GM19463 (cell line): ENCODE results near the gene OR5D16.
A peak's percentile ranks its signal among the peaks of the same experiment; 100 is the strongest.
"Not testable (repeated sequence)": the region's sequence is repeated elsewhere in the genome, so short reads cannot be mapped to it uniquely, and the experiment has no call there.

Source experiments
- ATAC-seq: cut with Tn5 transposase; IDR thresholded peaks from one replicate; pipeline ENCODE4 v1.9.1; 2021; ENCODE audit warnings: mild to moderate bottlenecking, moderate library complexity; ENCODE audit not compliant: unreplicated experiment

Gene OR5D16

DNA sequence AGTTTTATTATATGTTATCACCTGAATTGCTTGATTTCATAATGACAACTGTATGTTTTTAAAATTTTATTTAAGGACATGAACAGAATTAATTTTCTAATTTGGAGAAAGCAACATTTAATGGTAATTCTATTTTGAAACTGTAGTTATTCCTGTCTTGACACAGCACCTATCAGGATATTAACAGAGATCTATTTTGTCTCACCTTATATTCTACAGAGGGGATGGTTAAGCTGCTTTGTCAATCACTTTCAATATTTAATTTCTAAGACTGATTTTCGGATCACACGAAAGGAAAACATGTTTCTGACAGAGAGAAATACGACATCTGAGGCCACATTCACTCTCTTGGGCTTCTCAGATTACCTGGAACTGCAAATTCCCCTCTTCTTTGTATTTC lies at the start of gene OR5D16:
Gene OR5D16 (plus strand): TSS at position 301 of the 400 bp plus-strand sequence. CDS start 0 bp downstream, at position 301.
- no peak for ATAC-seq

DNA sequence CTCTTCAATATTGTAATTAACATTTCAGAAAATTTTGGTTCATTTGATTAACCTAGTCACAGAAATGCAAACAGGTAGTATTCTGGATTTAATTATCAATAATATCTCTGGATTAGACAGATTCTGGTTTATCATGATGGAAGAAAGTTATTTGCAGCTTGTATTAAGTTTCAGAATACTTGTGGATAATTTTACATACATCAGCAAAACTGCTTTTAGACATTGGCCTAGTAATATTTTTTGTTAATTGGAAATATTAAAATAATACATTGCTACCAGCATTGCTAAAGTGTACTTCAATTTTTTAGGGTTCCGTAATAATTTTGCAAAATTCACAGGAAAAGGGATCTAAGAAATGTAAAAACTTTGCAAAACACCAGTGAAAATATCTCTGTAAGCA lies 46.9 kb upstream of the OR5D16 start:
- no peak for ATAC-seq

DNA sequence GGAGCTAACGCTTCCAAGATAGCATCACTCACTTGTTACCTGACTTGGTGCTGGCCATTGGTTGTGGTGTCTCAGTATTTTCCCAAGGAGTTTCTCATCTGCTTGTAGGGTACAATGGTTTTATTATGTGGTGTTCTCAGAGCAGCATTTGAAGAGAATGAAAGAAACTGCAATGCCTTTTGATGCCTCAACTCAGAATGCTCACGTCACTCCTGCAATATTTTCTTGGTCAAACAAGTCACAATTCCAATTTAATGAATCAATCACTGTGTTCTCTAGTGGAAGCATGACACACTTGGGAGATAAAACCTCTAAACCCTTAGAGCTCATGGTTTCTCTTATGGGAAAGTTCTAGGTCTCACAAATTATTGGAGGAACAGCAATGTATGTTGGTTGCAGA lies 45.2 kb upstream of the OR5D16 start:
- no peak for ATAC-seq

DNA sequence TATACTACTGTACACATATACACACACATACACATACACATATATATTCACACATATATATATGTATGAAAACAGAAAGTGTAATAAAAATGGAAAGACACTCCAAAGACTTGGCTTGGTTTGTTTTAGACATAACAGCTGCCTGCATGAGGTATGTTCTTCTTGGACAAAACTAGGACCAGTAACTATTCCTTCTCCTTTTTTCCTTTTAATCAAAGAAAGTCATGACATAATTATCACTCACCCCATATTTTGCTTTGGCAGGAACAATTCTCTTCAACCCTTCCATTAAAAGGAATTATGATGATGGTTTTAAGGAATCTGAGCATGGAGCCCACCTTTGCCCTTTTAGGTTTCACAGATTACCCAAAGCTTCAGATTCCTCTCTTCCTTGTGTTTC lies 43.3 kb upstream of the OR5D16 start, which contains the start of gene OR5D14:
Gene OR5D14 (plus strand): TSS at position 301 of the 400 bp plus-strand sequence. CDS start 0 bp downstream, at position 301.
- no peak for ATAC-seq

DNA sequence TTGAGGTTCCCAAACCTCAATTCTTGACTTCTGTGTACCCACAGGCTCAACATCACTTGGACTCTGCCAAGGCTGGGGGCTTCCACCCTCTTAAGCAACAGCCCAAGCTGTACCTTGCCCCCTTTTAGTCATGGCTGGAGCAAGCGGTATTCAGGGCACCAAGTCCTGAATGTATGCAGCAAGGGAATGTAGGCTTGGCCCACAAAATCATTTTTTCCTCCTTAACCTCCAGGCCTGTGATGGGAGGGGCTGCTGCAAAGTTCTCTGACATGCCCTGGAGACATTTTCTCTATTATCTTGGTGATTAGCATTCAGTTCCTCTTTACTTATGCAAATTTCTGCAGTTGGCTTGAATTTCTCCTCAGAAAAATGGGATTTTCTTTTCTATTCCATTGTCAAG lies 32.3 kb upstream of the OR5D16 start:
- ATAC-seq, result no peak

DNA sequence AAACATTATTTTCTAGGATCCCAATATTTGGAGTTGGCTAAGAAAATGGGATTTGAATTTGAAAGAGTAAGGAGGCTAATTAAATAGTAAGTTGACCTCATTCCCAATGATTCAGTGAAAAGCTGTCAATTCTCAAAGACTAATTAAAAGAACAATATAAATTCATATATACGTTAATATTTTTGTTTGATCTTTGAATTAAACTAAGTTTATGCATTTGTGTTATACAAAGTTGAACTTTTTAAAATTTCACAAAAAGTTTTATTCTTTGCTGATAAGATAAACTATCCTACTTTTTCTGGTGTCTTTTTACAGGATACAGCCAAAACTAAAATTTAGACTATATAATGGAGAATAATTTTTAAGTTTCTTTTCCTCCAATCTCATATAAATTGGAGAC lies 27.5 kb upstream of the OR5D16 start, which contains the start of gene OR5L1:
Gene OR5L1 (plus strand): TSS at position 301 of the 400 bp plus-strand sequence. CDS start 100 bp downstream, outside the sequence.
- no peak for ATAC-seq

DNA sequence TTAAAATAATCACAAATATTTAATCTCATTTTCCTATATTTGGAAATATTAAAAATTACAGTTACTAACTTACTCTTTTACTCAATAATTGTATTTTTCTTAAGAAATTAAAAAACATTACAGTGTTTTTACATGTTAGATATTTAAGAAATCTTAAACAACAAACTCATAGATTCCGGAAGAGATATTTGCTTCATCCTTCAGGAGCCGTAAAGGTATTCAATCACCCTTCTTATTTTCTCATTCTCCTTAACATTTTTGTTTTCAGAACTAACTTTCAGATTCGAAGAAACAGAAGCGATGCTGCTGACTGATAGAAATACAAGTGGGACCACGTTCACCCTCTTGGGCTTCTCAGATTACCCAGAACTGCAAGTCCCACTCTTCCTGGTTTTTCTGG lies 19.2 kb upstream of the OR5D16 start, which contains the start of gene OR5D18:
Gene OR5D18 (plus strand): TSS at position 301 of the 400 bp plus-strand sequence. CDS start 0 bp downstream, at position 301.
- no peak for ATAC-seq

DNA sequence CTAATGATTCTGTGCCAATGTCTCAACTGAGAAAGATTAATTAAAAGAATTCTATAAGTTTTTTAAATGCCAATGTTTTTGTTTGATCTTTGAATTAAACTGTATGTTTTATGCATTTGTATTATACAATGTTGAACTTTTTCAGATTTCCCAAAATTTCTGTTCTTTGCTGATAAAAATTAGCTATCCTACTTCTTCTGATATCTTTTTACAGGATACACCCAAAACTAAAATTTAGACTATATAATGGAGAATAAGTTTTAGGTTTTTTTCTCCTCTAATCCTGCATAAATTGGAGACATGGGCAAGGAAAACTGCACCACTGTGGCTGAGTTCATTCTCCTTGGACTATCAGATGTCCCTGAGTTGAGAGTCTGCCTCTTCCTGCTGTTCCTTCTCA lies 11.6 kb upstream of the OR5D16 start, which contains the start of gene OR5L2:
Gene OR5L2 (plus strand): TSS at position 301 of the 400 bp plus-strand sequence. CDS start 0 bp downstream, at position 301.
- ATAC-seq, result no peak

DNA sequence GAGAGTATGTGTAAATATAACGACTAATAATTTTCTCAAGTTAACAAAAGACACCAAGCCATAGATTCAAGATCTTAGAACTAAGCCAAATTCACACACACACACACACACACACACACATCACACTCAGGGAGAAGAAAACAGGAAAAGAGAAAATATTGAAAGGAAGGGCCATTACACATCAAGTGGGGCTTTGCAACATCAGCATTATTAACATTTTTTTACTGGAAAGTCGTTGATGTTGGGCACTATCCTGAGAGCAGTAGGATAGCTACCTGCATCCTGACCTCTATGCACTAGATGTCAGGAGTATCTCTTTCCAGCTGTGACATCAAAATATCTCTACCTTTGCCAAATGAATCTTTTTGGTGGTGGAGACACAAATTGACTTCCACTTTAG lies 8.9 kb downstream of the OR5D16 start:
- ATAC-seq, result no peak

DNA sequence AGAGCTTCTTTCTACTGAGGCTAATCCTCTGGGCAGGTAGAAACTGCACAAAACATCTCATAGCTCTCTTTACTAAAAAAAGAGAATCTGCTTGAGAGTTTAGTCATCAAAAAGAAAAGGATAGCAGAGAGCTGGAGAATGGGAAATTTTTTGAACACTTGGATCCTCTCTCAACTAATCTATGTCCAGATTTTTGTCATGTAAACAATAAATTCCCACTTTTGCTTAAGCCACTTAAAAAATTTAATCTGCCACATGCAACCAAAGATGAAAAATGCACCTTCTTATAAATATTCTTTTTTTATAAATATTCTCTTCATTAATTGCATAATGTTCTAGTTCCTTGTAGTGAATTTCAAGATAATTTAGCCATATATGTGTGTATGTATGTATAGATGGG lies 10.5 kb downstream of the OR5D16 start:
- ATAC-seq, result no peak

DNA sequence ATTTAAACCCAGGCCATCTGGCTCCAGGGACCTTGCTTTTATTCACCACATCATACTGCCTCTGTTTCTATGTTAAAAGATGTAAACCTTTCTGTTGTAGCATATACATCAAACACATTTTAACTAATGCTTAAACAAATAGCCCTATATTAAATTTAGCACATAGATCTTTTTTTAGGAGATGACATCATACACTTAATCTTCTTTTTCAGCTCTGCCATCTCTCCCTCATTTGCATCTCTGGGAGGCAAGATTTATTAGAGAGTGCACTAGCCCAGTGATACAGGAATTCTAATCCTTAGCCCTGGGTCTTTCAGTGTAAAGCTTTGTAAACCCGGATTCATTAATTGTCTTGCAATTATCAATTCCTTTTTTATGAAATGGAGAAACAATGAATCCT lies 13.6 kb downstream of the OR5D16 start:
- no peak for ATAC-seq

DNA sequence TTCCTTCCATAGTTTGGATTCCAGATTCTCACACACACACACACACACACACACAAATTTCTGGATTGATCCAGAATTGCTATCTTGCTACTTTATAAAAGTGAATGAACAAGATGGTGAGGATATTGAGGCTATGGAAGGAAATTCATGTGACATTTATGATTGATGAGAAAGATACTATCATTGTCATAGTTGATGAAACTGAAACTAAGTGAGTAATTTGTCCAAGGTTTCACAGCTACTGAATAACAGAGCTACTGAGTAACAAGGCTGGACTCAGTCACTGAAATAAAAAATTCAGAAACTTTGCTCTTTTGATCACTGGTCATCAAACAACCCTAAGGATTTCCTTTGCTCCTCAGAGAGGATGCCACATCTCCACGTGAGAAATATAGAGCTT lies 16.2 kb downstream of the OR5D16 start:
- peak; percentile 70 for ATAC-seq

DNA sequence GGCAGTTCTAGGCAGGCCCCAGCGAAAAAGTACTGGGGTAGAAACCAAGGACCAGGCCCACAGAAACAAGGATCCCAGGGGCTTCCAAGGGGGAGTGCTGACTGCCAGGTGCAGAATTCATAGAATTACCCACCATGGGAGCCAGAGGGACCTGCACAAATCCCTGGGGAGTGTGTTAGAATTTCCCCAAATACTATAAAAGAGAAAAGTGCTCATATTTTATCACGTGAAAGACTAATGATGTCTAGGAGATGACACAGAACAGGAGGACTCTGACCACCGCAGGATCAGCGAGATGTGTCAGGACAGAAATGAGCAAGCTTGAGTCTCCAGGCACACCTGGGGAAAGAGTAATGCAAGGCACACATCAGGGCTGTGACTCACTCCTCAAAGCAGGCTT lies 28.8 kb downstream of the OR5D16 start:
- not testable (repeated sequence) for ATAC-seq

DNA sequence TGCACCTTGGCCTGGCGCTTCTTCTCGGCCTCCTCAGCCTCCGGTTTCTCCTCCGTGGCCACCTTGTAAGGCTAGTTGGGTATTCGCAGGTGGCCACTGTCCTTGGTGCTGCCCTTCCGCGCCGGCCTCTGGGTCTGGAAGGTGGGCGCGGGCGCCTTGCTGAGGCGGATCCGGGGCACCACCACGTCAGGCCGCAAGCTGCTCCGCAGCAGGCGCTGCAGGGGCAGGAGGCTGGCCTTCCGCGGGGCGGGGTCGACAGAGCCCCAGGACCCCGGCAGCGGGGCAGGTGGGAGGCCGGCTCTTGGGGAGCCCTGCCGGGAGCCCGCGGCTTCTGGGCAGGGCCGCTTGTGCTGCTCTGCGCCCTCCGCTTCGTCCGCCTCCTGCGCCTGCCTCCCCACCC lies 34.2 kb downstream of the OR5D16 start:
- ATAC-seq, result not testable (repeated sequence)

DNA sequence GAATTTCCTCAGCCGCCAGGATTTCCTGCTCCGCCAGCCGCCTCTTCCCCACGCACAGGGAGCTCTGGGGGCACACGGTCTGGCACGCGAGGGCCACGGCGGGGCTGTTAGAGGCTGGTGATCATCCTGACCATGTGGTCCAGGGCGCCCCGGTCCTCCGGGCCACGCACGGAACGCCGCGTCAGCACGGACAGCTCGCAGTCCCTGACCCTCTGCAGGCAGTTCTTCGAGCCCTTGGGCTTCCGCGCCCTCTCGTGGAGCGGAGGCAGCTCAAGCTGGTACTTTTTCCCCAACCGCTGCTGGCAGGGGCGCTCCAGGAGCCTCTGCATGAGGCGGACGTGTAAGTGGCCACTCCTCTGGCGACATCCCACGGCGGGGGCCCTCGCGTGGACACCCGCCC lies 34.6 kb downstream of the OR5D16 start:
- not testable (repeated sequence) for ATAC-seq

DNA sequence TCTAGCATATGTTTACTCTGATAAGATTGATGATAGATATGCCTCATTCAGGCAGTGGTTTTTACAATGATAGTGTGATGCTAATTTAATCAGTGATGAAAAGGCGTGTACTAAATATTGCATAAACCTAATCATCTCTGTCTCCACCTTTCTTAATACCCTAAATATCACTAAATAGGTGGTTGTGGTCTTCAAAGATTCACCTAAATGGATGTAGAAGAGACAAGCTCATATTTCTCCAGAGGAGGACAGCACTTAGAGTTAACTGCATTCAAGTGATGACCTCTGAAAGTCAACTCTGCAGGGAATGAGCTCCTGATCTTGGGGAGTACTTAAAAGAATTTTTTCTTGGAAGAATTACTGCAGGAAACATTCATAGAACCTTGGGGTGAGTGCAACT lies 44.4 kb downstream of the OR5D16 start, which contains the start of gene TRIM51:
Gene TRIM51 (plus strand): TSS at position 301 of the 400 bp plus-strand sequence. CDS start 2,132 bp downstream, outside the sequence.
- ATAC-seq, result not testable (repeated sequence)

DNA sequence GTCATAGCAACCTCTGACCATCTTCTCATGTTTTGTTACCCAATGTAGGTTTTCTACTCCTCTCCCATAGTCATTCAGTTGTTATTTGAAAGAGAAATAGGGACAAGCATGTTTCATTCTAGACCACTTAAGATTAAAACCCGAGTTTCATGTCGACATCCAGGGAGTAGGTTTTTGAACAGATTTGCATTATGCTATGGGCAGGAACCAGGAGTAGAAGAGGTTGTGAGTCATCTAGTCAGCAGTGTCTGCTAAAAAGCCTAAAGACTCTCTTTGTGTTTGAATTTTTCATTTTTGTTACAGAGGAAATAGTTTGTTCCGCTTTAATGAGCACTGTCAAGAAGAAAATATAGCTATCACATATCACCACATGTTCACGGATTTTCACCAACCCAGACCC lies 46.4 kb downstream of the OR5D16 start:
- ATAC-seq, result not testable (repeated sequence)

DNA sequence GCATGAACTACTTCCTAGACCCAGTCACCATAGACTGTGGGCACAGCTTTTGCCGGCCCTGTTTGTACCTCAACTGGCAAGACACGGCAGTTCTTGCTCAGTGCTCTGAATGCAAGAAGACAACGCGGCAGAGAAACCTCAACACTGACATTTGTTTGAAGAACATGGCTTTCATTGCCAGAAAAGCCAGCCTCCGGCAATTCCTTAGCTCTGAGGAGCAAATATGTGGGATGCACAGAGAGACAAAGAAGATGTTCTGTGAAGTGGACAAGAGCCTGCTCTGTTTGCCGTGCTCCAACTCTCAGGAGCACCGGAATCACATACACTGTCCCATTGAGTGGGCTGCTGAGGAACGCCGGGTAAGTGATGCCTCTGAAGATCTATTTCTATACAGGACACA lies 46.9 kb downstream of the OR5D16 start:
- ATAC-seq, result not testable (repeated sequence)
